Fibroblast of lung (primary cell): ENCODE data around the gene SLC5A10. TPM values are rescaled to one million over a fixed set of nuclear protein-coding genes. Genes with fewer than 3 reads are reported as not detected.

Experiments
- DNase-seq, 2 donors: peaks; one replicate each; pipeline versions ENCODE4 v3.0.0 to v3.0.0-alpha.2; 2010; ENCODE audit warnings: low read depth in 2 of 2
- H2AFZ ChIP-seq: 2 replicates; pipeline ENCODE4 v1.5.1; 2012; ENCODE audit warnings: low read length, control low read depth, inconsistent platforms
- H3K27ac ChIP-seq: 2 replicates; pipeline ENCODE4 v1.5.1; 2011; ENCODE audit warnings: low read length, control low read depth; ENCODE audit not compliant: insufficient read depth
- H3K27me3 ChIP-seq: 2 replicates; pipeline ENCODE4 v1.5.1; 2011; ENCODE audit warnings: mild to moderate bottlenecking, low read length; ENCODE audit not compliant: control insufficient read depth, insufficient read depth
- H3K36me3 ChIP-seq: 2 replicates; pipeline ENCODE4 v1.5.1; 2011; ENCODE audit warnings: low read length; ENCODE audit not compliant: control insufficient read depth, insufficient read depth
- H3K4me1 ChIP-seq: 2 replicates; pipeline ENCODE4 v1.5.1; 2011; ENCODE audit warnings: low read length; ENCODE audit not compliant: control insufficient read depth, insufficient read depth; ENCODE audit errors: extremely low read depth
- H3K4me2 ChIP-seq: 2 replicates; pipeline ENCODE4 v1.5.1; 2011; ENCODE audit warnings: low read length, control low read depth; ENCODE audit not compliant: insufficient read depth; ENCODE audit errors: extremely low read depth
- H3K4me3 ChIP-seq, 4 experiments: fragments of 200-600 bp in 1 of 4; sonication (generic) in 1 of 4; replicated peaks in 1 of 4; 2 replicates each; pipeline ENCODE4 v1.5.1; 2011 to 2016; ENCODE audit warnings: low read length in 4 of 4, low read depth in 3 of 4, mild to moderate bottlenecking in 3 of 4, control low read depth in 2 of 4, inconsistent platforms in 1 of 4, mixed read lengths in 1 of 4; ENCODE audit not compliant: insufficient read depth in 1 of 4; ENCODE audit errors: control extremely low read depth in 1 of 4
- H3K79me2 ChIP-seq: 2 replicates; pipeline ENCODE4 v1.5.1; 2012; ENCODE audit warnings: mild to moderate bottlenecking, low read length, inconsistent platforms; ENCODE audit not compliant: control insufficient read depth, insufficient read depth
- H3K9ac ChIP-seq: 2 replicates; pipeline ENCODE4 v1.5.1; 2011; ENCODE audit warnings: mild to moderate bottlenecking, low read length, control low read depth; ENCODE audit not compliant: insufficient read depth
- H3K9me3 ChIP-seq: 2 replicates; pipeline ENCODE4 v1.5.1; 2012; ENCODE audit warnings: low read depth, low read length; ENCODE audit not compliant: control insufficient read depth, insufficient read depth
- H4K20me1 ChIP-seq: 2 replicates; pipeline ENCODE4 v1.5.1; 2011; ENCODE audit warnings: low read length; ENCODE audit not compliant: control insufficient read depth, insufficient read depth; ENCODE audit errors: extremely low read depth
- EZH2 ChIP-seq: IDR thresholded peaks from 2 replicates; pipeline ENCODE4 v1.5.1; 2012; ENCODE audit warnings: low read length, control low read depth, mild to moderate bottlenecking; ENCODE audit errors: missing control alignments
- polyA plus RNA-seq, 2 donors: library from polyadenylated mRNA; depleted of rRNA in 1 of 2; stranded (reverse) in 1 of 2; unstranded in 1 of 2; fragments of >200 nt; gene quantifications; 2 replicates each; pipeline ENCODE4 v1.2.1, GENCODE V29; 2011 to 2012; ENCODE audit warnings: missing spikeins in 1 of 2
- total RNA-seq: library from RNA; depleted of rRNA; stranded (reverse); fragments of >200 nt; gene quantifications from 2 replicates; pipeline ENCODE4 v1.2.1, GENCODE V29; 2014
- TF ChIP-seq, protein P1 (sequence below), 2 donors: IDR thresholded peaks in 1 of 2; conservative IDR thresholded peaks in 1 of 2; 1 replicate in 1 of 2; 2 replicates in 1 of 2; pipeline ENCODE4 v1.5.1; 2011 to 2012; ENCODE audit warnings: low read length in 2 of 2, control low read depth in 1 of 2, inconsistent platforms in 1 of 2, low read depth in 1 of 2, mild to moderate bottlenecking in 1 of 2

Gene SLC5A10
- total and polyA plus RNA-seq, 2 donors (not counting 1 experiment from before 2014, with no cell fraction given) = not detected

DNA sequence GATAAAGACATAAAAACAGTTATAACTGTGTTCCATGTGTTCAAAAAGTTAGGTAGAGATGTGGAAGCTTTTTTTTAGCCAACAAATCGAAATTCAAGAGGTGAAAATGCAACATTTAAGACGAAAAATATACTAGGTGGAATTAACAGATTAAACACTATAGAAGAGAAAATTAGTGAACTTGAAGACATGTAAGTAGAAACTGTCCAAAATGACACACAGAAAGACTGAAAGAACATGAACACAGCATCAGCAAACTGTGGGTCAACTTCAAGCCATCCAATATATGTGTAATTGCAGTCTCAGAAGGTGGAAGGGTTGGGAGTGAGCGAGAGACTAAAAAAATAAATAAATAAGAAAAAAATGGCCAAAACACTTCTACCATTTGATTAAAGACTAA lies 43.3 kb downstream of the SLC5A10 start:
- H3K4me2 ChIP-seq = no peak overlapping the region
- no peaks in the 10 kb centered on the region for H3K9me3 ChIP-seq
- H3K79me2 ChIP-seq = peaks cover 16% of the 10 kb centered on the region
- no peaks in the 10 kb centered on the region for H4K20me1 ChIP-seq
- peaks cover 9% of the 10 kb centered on the region for H3K4me1 ChIP-seq
- no peak for DNase-seq
- no peak for TF ChIP-seq EZH2
- TF ChIP-seq, protein P1, sequence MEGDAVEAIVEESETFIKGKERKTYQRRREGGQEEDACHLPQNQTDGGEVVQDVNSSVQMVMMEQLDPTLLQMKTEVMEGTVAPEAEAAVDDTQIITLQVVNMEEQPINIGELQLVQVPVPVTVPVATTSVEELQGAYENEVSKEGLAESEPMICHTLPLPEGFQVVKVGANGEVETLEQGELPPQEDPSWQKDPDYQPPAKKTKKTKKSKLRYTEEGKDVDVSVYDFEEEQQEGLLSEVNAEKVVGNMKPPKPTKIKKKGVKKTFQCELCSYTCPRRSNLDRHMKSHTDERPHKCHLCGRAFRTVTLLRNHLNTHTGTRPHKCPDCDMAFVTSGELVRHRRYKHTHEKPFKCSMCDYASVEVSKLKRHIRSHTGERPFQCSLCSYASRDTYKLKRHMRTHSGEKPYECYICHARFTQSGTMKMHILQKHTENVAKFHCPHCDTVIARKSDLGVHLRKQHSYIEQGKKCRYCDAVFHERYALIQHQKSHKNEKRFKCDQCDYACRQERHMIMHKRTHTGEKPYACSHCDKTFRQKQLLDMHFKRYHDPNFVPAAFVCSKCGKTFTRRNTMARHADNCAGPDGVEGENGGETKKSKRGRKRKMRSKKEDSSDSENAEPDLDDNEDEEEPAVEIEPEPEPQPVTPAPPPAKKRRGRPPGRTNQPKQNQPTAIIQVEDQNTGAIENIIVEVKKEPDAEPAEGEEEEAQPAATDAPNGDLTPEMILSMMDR (conservative IDR thresholded peaks at IDR 0.05 in 1 of 2, IDR thresholded peaks at IDR 0.05 in 1 of 2; ENCODE audit: low read depth in 1 of 2, low read length in 2 of 2) = no peak
- no peaks in the 10 kb centered on the region for H3K27me3 ChIP-seq
- H3K4me3 ChIP-seq = no peak overlapping the region
- no peaks in the 10 kb centered on the region for H3K36me3 ChIP-seq
- H3K9ac ChIP-seq = no peak overlapping the region
- H3K27ac ChIP-seq = no peak overlapping the region
- no peak overlapping the region for H2AFZ ChIP-seq

DNA sequence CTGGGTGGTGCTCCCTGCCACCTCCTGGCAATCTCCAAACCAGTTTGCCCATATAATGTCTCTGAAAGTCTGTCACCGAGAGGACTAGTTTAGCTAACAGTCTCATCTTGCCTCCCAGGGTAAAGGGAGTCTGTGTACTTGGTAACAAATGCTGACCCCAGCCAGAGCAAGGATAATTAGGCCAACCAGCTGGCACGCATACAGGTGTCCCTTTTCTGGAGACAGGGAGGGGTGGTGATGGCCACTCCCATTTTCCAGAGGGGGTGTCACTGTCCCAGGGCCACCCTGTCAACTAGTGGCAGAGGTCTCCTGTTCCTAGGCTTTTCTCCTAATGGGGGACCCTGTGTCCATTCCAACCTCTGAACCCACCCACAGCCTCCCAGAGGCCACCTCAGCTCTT lies 44.5 kb downstream of the SLC5A10 start:
- Histone ChIP-seq H3K27me3 (no peaks in the 10 kb centered on the region), H3K79me2 (peaks cover 18% of the 10 kb centered on the region), H3K9ac (no peak overlapping the region), H2AFZ (no peak overlapping the region), H3K9me3 (no peaks in the 10 kb centered on the region), H3K27ac (no peak overlapping the region), H3K4me3 (no peak overlapping the region), H3K4me1 (peaks cover 9% of the 10 kb centered on the region), H3K36me3 (no peaks in the 10 kb centered on the region), H3K4me2 (no peak overlapping the region), H4K20me1 (no peaks in the 10 kb centered on the region)
- no peak for DNase-seq
- TF ChIP-seq, protein P1 (conservative IDR thresholded peaks at IDR 0.05 in 1 of 2, IDR thresholded peaks at IDR 0.05 in 1 of 2; ENCODE audit: low read depth in 1 of 2, low read length in 2 of 2) = no peak
- no peak for TF ChIP-seq EZH2

DNA sequence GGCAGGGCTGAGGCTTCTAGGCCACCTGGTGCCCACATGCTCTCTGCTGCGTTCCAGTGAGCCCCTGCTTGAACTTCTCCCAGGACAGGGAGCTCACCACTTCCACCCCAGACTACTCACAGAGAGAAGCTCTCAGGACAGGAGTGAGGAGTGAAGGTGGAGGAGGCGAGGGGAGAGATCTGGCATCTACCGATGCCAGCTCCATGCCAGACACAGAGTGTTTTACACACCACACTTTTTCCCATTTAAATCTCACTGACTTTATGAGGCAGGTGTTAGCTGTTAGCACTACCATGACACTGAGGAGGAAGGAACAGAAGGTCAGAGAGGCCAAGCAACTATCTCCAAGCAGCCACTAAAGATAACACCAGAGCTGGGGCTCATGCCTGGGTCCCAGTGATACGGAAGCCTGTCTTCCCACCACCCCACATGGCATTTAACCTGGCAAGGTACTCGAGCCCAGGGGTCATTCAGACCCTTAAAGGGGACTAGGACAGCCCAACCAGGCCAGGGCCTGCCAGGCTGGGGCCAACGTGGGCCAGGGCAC lies 45.8 kb downstream of the SLC5A10 start:
- peaks cover 21% of the 10 kb centered on the region for H3K79me2 ChIP-seq
- H3K4me1 ChIP-seq = peaks cover 9% of the 10 kb centered on the region
- no peak for TF ChIP-seq EZH2
- TF ChIP-seq, protein P1 (conservative IDR thresholded peaks at IDR 0.05 in 1 of 2, IDR thresholded peaks at IDR 0.05 in 1 of 2; ENCODE audit: low read depth in 1 of 2, low read length in 2 of 2) = no peak
- no peaks in the 10 kb centered on the region for H3K27me3 ChIP-seq
- H3K9ac ChIP-seq = no peak overlapping the region
- no peaks in the 10 kb centered on the region for H4K20me1 ChIP-seq
- no peak overlapping the region for H3K27ac ChIP-seq
- H3K36me3 ChIP-seq = no peaks in the 10 kb centered on the region
- H3K4me2 ChIP-seq = no peak overlapping the region
- no peak overlapping the region for H3K4me3 ChIP-seq
- no peak overlapping the region for H2AFZ ChIP-seq
- no peaks in the 10 kb centered on the region for H3K9me3 ChIP-seq
- DNase-seq = no peak
